Head of caudate nucleus (tissue), 42 donors: Measurements from ENCODE around the gene SEC61A2.

Source experiments
- DNase-seq, 42 donors: peaks; one replicate each; pipeline versions ENCODE4 v3.0.0 to v3.0.0-alpha.2; 2020 to 2021; ENCODE audit warnings: mixed read lengths in 7 of 42
- intact Hi-C: fragments of 100-400 bp; cut with DNase I; formaldehyde crosslinking; loops from one replicate; pipeline ENCODE4 v1.15.0; 2022

The SEC61A2 gene

GRCh38 chr10:12193193-12193592 lies 63.7 kb downstream of the SEC61A2 start:
- intact Hi-C loops: loop anchor here (10.0 kb wide), 2 partner anchors 68 to 148 kb away; partner anchors contain the start of genes SEC61A2 and UPF2
- no peak for DNase-seq

GRCh38 chr10:12194752-12195271 lies 65.3 kb downstream of the SEC61A2 start:
- DNase-seq: peak in 39 of 42 donors; percentile 24 to 71 (median 48)
- intact Hi-C loops: loop anchor here (10.0 kb wide), 2 partner anchors 70 to 150 kb away; partner anchors contain the start of genes SEC61A2 and UPF2

- intact Hi-C loops: loop anchor here (10.0 kb wide), 2 partner anchors 70 to 150 kb away; partner anchors contain the start of genes SEC61A2 and UPF2
- peak in 1 of 42 donors; percentile 18 for DNase-seq
Observed at GRCh38 chr10:12195281-12195602, 65.8 kb downstream of the SEC61A2 start.

DNA sequence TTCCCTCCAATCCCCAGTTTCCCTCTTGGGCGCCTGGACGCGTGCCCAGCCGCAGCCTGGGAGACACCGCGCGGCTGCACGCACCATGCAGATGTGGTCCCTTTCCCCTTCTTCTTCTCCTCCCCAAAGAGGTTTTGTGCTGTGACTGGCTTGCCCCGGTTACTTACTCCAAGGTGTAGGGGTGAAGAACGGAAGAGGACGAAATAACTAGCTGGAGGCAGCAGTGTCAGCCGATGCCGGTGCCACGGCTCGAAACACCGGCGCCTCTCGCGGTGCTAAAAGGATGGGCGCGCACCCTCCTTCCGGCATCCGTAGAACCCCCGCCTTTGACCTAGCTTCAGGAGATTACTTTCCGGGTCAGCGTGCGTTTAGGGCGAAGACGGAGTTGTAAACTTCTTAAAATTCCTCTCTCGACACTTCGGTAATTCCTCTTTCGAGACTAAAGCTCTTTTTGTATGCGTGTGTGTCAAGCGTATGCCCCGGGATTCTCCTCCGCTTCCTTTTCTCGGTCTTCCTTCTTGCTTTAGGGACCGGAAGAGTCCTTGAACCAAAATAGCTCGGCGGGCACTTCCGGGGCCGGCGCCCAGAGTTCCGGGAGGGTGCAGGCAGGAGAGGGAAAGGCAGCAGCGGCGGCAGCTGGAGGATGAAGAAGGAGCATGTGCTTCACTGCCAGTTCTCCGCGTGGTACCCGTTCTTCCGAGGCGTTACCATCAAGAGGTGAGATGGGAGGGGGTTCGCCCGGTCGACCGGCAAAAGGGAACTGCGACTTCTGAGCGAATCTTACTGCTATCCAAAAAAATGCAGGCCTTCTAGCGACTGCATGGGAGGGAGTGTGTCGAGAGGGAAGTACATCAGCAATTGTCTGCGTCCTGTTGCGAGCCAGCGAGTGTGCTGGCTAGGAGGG lies 66.4 kb downstream of the SEC61A2 start, which contains the start of the genes CDC123 and NUDT5:
TSS of gene CDC123 (plus strand) at position 586 of the 904 bp plus-strand sequence. CDS start at position 644, 58 bp downstream.
TSS of gene NUDT5 (minus strand) at position 289 of the 904 bp plus-strand sequence. CDS start 9,600 bp downstream, outside the sequence.
- peak; percentile 84 to 95 (median 90) for DNase-seq
- intact Hi-C loops: loop anchor here (10.0 kb wide), 2 partner anchors 71 to 151 kb away; partner anchors contain the start of genes SEC61A2 and UPF2

DNA sequence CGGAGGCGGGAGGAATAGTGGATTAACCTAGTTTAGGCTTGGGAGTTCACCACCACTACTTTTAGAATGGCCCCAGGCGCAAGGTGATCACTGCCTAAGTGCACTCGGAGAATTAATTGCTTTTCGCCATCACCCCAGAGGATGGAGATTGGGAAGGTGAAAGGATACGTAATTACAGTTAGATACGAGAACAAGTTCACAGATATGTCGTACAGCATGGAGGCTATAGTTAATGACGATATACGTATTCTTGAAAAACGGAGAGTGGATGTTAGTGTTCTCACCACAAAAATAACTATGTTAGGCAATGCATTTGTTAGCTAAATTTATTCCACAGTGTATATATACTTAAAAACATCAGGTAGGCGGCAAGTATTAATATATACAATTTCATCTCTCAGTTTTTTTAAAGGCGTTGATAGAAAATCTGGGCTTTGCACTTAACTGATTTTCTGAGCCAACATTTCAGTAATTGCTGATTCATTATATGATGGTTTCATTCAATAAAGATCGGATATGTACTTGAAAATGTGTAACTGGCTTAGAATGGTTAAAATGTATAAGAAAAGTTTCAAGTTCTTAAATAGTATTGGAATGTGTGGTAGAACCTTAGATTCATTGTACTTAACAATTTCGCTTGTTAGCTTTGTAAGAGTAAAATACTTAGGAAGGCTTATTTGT lies 67.2 kb downstream of the SEC61A2 start:
- intact Hi-C loops: loop anchor here (10.0 kb wide), 2 partner anchors 72 to 152 kb away; partner anchors contain the start of genes SEC61A2 and UPF2
- no peak for DNase-seq

DNA sequence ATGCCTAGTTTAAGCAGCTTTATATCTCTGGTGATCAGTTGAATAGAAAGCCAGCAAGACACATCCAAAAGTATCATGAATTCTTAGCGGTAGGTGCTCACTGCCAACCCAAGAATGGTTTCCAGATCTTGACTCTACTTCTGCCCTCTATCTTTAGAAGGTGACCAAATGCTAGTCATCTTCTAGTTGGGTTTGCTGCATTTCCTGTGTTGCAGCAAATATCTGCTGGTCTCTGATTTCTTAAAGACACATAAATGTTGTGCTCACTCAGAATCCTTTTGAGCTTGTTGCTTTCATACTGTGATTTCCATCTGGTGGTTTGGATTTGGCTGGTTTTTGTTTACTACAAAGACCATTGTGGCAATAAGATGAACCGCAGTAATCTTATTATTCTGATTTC lies 68.7 kb downstream of the SEC61A2 start:
- intact Hi-C loops: loop anchor here (10.0 kb wide), 2 partner anchors 73 to 153 kb away; partner anchors contain the start of genes SEC61A2 and UPF2
- DNase-seq: no peak

DNA sequence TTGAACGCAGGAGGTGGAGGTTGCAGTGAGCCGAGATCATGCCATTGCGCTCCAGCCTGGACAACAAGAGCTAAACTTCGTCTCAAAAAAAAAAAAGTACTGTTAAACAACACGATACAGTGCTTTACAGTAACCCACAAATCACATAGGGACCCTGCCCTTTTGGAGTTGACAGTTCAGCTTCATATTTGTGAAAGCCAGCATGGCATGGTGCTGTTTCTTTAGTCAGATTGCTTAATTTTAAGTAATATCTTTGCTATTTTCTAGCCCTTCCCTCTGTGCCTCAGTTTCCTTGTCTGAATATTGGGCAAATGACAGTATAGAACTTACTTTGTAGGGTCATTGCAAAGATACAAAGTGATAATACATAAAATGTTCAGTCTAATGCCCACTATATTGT lies 71.4 kb downstream of the SEC61A2 start:
- intact Hi-C loops: no loop called here
- no peak for DNase-seq

DNA sequence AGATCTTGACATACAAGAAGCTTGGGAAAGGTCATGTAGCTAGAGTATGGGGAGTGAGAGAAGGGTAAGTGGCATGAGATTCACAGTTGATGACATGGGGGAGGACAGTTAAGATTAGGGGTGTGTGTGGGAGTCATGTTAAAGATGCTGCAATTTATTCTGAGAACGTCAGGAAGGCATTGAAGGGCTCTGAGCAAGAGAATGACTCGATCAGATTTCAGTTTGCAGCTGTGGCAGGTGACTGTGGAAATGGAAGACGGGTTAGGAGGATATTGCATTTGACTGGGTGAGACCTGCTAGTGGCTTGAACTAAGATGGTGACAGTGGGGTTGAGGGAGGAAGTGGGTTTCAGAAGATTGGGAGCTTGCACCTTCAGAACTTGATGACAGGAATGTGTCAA lies 72.1 kb downstream of the SEC61A2 start:
- DNase-seq: peak in 21 of 42 donors; percentile 21 to 74 (median 46)
- intact Hi-C loops: no loop called here

DNA sequence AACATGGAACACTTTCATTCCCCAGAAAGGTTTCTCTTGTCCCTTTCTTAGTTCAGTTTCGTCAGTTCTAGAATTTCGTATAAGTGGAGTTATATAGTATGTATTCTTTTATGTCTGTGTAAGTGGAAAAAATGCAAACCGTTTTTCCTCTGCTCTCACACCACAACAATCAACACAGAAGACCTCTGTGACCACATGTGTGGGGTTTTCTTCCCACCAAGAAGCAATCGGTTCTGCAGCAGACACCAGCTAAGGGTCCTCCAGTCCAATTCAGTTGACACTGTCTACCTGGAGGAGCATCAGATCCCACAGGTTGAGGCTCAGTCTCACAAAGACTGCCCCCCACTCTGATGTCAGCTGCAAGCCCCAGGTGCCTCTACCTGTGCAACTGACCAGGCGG lies 72.7 kb downstream of the SEC61A2 start:
- DNase-seq: no peak
- intact Hi-C loops: no loop called here

DNA sequence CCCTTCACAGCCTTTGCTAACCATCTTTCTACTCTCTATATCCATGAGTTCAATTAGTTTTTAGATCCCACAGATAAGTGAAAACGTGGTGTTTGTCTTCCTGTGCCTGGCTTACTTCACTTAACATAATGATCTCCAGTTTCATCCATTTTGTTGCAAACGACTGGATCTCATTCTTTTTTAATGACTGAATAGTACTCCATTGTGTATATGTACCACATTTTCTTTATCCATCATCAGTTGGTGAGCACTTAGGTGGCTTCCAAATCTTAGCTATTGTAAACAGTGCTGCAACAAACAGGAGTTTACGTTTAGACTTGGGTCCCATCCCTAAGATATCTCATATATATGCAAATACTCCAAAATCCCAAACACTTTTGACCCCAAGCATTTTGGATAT lies 75.6 kb downstream of the SEC61A2 start:
- no peak for DNase-seq

DNA sequence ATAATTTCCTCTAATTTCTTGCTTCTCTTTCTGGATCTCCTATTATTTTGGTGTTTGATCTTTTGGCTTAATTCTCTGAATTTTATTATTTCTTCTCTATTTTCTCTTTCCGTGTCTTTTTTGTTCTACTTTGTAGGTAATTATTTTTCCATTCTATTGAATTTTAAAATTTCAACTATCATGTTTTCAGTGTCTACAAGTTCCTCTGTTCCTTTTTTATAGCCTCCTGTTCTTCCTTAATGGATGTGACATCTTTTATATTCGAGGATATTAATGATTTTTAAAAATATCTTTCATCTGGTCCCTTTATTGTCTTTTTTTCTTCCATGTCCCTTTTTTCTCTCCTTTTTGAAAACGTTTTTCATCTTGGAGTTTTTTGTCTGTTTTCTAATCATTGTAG lies 77.6 kb downstream of the SEC61A2 start:
- no peak for DNase-seq
- intact Hi-C loops: no loop called here

More for the DNA sequence above, 75.6 kb downstream of the SEC61A2 start:
- intact Hi-C loops: no loop called here

GRCh38 chr10:12208460-12208859 lies 79.0 kb downstream of the SEC61A2 start:
- intact Hi-C loops: no loop called here
- DNase-seq: no peak

DNA sequence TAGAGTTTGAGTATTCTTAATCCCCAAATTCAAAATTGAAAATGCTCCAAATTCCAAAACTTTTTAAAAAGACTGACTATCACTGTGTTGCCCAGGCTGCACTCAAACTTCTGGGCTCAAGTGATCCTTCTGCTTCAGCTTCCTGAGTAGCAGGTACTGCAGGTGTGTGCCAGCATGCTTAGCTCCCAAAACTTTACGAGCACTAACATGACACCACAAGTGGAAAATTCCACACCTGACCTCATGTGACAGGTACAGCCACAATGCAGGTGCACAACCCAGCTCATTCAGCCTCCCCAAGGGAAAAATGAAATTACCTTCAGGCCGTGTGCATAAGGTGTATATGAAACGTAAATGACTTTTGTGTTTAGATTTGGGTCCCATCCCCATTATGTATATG lies 83.0 kb downstream of the SEC61A2 start:
- DNase-seq: no peak
- intact Hi-C loops: no loop called here

GRCh38 chr10:12213621-12214020 lies 84.1 kb downstream of the SEC61A2 start:
- intact Hi-C loops: no loop called here

GRCh38 chr10:12214093-12214492 lies 84.6 kb downstream of the SEC61A2 start:
- DNase-seq: no peak
- intact Hi-C loops: no loop called here

More at GRCh38 chr10:12213621-12214020, 84.1 kb downstream of the SEC61A2 start:
- DNase-seq: no peak

- peak in 19 of 42 donors; percentile 33 to 78 (median 54) for DNase-seq
- intact Hi-C loops: no loop called here
Observed at GRCh38 chr10:12214763-12215218, 85.3 kb downstream of the SEC61A2 start.
